ENCODE measurements around the gene SHC3.

SHC3 gene

DNA sequence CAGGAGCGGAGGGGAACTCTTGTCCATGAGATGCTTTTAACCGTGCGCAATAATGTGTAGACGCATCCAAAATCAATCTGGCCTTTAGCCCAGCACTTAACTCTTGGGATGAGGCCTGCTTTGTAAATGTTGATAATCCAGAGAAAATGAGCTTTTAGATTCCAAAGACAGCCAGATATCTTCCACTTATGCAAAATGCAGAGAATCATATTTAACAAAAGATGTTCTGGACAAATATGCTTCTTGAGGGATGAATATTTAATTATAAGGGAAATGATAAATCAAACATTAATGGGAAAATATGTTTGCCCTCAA lies 181.7 kb downstream of the SHC3 start:
- DNase-seq, result no peak

DNA sequence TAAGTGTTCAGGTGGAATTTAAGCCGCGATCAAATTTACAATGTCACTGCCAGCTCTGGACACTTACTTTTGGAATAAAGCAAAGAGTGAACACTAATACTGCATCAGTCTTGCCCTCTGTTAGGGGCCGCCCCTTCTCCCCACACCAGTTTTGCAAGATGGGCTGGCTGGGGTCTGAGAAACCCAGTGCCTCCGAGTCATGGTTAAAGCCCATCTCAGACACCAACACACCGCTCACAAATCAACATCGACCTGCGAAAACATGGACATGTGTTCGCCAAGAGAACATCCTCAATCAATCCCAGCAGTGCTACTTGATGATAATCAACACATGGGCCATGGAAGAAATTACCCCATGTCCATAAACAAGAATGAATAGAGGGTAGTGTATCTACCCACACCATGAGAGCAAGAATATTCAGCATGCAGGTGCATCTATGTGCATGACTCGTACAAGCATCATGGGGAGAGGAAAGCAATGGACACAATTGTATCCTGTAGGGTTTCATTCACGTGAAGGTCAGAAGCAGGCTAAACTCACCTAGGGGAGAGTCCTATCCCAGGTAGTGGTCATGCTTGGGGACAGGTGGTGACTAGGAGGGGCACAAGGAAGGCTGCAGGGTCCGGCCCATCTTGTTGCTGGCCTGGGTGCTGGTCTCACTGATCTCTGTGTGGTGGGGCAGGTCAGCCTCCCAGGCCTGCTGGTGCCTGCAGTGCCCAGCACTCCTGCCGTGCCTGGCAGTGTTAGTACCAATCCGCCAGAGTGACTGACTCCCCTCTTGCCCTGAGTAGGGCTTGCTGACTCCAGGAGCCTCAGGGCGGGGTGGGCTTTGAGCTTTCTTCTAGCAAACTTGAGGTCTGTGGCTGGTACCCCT lies 182.3 kb downstream of the SHC3 start:
- no peak for DNase-seq

DNA sequence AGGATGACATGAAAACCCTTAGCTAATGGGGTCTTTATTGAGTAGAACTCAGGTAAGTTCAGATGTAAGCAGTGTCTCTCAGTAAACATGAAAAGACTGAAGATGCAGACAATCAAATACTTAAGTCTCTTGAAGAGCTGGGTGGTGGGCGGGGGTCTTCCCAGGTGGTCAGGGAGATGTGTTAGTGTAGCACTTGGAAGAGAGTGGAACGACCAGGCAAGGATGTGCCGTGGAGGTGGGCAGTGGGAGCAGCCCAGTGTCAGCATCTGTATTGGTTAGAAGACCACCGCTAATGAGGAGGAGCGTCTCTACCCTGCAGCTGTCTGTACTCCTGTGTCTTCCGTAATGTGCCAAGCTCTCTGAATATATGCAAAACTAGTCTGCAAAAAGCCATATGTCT lies 183.0 kb downstream of the SHC3 start:
- DNase-seq, result no peak

DNA sequence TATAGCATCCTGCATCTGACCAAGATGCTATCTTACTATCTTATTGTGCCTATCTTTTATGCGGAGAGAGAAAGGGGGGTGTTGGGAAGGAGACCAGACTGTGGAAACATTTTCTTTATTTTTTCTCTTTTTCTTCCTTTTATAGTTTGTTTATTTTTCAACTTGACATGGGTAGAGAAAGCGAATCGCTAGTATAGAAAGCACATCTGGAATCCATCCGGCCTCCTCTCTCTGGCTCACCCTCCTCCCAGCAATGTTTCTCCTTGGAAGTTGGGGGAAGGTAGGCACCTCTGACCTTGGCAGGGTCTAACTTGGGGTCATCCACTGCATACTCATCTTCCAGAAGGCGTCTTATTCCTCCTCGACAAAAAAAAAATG lies 183.4 kb downstream of the SHC3 start:
- DNase-seq, result no peak

DNA sequence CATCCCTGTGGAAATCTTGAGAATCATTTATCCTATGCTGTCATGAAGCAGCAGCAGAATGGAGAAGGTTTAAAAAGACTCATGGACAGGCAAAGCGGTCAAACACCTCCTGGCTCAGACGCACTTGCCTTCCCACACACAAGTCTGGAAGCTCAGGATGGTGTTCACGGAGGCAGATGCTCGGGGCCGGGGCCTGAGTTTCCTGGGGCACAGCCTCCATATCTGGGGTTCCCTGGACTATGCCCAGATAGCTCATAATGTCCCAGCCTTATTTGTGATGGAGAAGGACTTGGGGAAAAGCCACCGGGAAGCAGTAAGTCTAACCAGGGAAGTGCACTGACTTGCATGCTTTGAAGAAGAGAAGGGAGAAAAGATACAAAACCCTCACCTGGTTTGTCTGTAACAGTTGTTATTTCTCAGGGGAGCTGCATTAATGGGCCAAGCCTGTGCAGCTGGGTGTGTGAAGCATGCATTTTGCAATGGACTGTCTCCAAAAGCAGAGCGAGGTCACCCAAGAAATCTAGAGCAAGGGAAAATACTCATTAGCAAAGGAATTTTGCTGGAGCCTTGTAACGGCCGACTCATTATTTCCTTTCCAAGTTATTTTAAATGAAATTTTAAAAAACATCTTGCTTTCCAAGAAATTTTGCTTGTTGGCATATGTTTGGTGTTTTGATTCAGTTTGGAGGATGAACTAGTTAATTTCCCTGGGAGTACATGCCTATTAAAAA lies 184.0 kb downstream of the SHC3 start:
- no peak for DNase-seq

DNA sequence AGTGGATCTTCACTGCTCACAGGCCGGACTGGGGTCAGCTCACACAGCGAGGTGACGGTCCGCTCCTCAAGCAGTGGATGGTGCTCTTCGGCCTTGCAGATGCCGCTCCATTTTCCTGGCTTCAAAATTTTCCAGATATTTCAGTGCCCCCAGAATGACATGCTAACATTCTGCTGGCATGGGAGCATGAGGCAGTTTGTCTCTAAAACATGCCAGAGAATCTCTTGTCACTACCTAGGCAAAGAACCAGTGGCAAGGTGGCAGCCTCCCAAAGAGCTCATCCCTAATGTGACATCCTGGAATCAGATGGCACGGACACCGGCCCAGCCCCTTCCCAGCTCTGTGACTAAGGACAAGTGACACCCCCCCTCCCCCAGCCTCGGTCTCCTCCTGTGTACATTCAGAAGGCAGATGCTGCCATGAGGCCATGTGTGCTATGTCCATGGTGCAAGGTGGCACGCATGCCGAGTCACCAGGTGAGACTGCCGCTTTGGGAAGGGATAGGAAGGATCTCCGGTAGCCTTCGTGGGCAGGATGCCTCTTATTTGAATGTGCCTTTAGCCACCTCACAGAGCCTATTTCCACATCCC lies 184.7 kb downstream of the SHC3 start:
- no peak for DNase-seq

DNA sequence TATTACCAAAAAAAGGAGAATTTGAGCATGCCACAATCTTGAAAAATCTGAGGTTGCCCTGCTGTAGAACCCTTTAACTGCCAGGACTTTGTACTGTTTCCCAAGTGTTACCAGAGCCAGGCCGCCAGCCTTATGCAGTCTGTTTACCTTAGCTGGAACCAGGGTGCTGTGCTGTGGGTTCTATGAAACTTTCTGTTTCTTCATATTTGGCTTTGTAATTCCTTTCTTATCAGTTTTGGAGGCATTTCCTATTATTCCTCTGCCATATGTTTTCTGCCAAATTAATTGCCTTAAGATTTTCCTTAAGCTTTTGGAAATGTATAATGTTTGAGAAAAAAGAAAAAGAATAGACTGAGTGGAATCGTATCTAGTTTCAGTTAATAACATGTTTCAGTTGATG lies 185.3 kb downstream of the SHC3 start:
- DNase-seq, result no peak

DNA sequence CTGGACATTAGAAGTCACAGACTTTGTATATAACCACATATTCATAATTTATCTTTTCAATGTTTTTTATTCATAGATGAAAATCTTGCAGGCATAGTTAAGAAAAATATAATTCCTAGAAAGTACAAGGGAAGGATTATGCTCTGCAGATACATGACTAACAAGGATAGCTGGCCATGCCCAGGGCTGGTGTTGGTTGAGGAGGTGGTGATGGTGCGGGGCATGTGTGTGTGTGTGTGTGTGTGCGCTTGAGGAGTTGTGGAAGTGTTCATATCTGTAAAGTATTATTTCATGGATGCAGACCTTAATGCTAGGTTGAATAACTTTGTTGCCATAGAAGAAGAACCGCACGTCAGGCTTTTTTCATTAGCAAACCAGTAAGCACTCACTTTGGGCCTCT lies 186.1 kb downstream of the SHC3 start:
- DNase-seq, result no peak

DNA sequence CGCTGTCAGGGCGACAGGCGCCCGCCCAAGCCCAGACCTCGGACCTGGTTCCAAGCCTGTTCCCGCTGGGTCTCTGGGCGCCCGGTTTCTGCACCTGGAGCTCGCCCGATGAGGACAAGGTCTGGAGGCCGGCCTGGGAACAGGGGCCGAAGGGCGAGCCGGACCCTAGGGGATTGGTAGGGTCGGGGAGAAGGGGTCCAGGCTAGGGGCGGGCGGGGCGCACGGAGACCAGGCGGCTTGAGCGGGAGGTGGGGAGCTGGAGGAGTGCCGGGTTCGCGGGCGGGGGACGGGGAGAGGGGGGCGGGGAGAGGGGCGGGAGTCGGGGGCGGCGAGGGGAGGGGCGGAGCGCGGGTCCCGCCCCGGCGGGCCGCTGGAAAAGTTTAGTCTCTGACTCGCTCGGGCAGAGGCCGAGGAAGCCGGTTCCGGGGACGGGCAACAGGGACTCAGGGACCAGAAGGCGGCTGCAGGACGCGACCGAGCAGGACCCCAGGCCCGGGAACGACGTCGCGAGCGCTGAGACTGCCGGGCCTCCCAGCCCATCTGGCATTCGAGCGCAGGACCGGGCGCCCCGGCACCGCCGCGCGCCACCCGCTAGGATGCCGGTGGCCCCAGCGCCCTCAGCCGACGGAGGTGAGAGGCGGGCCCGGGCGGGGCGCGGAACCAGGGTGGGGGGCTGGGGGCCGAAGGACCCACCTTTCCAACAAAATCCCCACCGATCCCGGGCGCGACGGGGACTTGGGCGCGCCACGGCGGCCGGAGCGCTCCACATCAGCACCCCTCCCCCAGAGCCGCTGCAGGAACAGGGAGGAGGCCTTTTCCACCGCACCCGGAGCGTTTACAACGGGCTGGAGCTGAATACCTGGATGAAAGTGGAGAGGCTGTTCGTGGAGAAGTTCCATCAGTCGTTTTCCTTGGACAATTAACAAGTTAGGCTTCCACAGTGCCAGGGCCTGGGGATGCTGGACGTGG lies 187.3 kb downstream of the SHC3 start, which contains the start of gene S1PR3:
TSS of gene S1PR3 (plus strand) at position 403 of the 969 bp plus-strand sequence. CDS start 9,733 bp downstream, outside the sequence.
- peak in 1 of 2 donors; percentile 34 for DNase-seq

DNA sequence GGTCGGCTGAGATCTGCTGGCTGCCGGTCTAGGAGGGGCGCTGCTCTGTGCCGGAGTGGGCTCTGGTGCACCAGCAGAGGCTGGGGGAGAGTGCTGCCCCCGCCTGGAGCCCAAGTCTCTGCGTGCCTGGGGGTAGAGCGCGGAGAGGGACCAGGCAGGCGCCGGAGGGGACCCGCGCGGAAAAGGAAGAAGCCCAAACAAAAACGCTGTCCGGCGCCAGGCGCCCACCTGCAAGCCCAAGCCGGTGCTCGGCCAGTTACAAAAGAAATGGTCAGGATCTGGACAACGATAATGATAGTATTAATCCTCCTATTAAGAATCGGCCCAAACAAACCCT lies 187.9 kb downstream of the SHC3 start:
- no peak for DNase-seq

DNA sequence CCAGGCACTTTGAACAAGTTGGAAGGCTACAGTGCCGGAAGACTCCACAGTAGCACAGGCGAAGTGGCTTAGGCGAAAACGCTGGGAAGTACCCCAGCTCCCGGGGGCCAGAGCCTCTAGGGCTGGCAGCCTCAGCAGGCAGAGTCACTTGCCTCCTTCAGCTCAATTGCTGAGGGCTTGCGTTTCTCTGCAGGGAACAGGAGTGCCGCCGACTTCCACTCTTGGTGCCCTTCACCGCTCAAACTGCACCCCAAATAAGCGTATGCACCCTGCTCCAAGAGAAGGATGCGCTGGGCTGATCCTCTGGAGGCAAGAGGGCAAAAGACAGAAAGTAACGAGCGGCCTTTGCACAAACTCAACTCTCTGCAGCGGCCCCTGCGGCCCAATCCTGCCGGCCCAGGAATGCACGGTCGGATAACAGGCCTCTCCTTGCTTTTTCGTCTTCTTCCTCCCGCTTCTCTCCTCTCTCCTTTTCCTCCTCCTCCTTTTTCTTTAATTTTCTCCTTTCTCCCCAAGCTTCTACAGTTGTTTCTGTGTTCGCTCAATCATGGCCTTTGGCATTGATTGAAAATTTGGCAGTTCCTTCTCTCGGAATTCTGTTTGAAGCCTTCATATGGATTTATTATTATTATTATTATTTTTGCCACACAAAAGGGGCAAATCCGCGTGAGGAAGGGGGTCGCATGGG lies 188.4 kb downstream of the SHC3 start:
- no peak for DNase-seq

DNA sequence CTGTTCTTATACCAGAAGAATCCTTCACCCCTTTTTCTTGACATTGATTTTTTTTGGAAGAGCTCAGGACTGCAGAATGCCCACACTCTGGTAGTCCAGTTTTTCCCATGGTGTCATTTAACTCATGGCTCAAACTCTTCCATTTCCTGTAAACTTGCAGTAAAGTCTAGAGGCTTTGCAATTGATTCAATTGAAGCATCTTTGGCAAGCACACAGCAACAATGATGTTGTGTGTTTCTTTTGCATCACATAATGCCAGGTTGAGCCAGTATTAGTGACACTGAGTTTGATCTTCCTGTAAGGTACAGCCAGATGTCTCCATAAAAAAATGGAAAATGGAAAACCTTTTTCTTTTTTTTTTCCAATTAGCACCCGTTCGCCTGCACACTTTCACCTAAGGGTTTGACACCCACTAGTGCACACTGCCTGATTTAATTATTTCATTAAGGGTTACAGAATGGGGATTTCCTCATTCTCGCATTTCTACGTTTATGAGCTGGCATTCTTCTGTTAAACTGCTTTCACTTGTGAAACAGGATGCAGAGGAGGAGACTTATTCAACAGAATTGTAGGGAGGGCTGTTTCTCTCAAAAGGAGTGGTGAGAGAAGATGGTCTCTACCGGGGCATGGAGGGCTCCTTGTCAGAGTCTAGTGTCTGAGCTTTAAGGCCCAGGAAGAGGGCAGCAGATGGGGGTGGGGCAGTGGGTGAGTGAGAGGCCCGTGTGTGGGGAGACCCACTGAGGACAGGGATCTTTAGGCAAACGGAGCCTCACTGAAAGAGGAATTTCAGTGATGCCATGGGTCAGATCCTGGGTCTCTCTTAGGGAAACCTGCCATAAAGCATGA lies 189.6 kb downstream of the SHC3 start:
- DNase-seq, result peak in 1 of 2 donors; percentile 3

DNA sequence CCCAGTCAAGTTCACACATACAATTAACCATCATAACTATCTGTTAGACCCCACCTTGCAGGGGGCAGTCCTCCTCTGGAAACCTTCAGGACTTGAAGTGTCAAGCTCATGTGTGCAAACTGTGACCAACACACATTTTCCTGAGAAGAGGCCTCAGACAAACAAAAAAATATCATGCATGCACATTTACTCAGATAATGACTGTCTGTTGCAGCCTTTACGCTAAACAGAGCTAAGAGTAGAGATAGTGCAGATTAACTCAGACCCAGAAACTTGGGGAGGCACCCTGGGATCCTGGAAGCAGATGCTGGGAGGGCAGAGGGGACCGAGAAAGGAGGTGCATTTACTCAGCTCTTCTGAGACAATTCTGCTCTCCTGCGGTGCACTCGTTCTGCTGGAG lies 191.0 kb downstream of the SHC3 start:
- no peak for DNase-seq

DNA sequence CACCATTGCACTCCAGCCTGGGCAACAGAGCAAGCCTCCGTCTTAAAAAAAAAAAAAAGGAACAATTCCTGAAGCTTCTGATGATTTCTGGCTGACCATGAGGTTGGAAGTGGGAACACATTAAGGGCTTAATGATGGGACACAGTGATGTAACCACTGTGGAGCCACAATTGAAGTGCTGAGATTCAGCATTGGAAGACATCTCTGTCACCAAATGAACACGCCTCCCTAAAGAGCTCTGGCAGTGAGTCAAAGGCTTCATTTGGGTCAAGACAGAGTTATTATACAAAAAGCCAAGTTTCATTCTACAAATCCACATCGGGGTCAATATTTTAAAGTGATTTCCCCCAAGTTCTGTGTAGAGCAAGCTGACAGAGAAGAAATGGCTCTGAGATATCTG lies 191.8 kb downstream of the SHC3 start:
- no peak for DNase-seq

DNA sequence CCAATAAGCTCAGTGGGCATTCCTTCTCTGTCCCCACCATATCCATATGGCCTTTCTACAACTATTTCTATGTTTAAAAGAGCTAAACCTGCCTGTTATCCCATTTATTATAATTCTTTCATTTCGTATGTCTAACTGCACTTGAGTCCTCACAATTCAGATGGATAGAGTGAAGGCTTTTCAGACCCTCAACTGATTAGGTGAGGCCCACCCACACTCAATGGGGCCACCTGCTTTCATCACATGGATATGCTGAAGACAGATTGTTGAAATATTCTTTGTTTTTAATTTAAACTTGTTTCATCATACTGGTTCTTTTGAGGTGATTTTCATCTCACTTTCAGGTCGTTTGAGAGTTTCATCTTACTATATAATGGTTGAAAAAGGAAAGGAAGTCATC lies 193.0 kb downstream of the SHC3 start:
- no peak for DNase-seq

DNA sequence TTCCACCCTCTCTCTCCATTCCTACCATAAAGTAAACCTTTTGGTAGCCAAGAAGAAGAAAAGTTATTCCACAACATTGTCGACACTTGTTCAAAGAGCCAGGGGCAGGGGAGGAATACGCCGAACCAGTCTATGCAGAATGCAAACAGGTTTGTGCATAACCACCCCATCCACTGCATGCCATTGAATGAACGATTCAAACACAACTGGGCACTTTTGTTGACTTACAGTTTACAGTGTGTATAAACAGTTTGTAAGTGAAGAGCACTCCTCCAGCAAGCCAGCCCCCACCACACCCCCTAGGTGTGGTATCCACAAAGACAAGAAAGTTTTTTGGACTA lies 194.1 kb downstream of the SHC3 start:
- no peak for DNase-seq

DNA sequence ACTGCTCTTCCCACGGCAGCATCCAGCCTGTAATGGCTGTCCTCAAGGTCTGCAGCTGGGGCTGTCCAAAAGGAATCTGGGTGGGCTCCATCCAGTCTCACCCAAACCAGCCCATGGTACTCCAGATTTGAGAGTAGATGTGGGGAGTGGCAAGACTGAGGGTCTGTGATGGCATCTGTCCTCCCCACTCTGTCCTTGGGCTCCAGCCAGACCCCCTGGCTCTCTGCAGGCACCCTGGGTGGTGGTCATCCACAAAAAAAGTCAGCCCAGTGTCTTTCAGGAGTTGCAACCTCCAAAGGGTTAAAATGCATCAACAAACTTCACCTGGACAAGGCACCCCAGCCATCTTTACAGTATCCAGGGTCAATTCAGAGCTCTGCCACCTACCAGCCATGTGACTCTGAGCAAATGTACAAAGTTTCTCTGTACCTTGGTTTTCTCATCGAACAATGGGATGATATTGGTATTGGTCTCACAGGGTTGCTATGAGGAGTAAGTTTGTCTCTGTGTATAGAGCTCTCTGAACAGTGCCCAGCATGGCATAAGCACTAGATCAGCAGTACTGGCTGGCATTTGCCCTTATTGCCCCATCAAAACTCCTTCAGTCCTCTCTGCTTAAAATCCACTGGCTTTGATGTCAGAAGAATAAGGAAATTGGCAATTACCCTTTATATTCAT lies 194.6 kb downstream of the SHC3 start:
- no peak for DNase-seq

DNA sequence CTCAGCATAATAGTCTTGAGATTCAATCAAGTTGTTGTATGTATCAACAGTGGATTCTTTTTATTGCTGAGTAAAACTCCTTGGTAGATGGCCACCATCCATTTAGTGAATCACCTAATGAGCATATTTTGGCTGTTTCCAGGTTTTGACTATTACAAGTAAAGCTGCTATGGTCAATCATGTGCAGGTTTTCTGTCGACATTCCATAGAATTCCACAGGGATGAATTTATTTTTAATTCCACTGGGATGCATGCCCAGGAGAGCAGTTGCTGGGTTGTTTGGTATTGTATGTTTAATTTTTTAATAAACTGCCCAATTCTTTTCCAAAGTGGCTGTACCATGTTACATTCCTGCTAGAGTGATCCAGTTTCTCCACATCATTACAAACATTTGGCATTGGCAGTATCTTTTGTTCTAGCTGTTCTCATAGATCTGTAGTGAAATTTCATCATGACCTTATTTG lies 197.8 kb downstream of the SHC3 start:
- no peak for DNase-seq

DNA sequence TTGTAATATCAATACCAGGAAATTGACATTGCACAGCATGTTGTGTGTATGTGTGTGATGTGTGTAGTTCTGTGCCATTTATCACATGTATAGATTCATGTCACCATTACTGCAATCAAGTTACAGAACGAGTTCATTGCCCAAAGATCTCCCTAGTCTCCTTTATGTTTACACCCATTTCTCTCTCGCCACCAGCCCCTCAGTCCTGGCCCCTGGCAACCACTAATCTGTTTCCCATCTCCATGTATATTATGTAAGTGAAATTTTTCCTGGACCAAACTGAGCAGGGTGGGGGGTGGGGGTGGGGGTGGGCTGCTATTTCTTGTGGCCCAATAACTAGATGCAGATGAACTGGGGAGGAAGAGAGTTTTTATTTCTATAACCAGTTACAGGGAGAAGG lies 198.8 kb downstream of the SHC3 start:
- no peak for DNase-seq

DNA sequence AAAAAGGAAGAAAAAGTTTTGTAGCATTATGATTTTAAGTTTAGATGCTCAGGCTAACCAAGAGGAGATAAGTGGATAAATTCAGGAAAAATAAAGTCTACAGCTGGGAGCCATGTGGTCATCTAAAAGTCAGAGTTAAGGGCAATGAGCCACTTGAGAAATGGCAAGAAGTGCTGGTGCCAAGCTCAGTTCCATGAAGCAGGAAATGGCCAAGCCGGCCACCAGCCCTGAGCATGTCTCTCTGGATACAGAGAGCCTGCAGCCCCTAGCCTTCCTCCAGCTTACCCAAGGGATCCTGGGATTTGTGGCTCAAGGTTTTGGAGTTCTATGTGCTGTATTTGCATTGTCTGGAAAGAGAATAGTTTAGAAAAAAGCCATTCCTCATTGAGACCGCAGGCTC lies 199.6 kb downstream of the SHC3 start:
- no peak for DNase-seq

DNA sequence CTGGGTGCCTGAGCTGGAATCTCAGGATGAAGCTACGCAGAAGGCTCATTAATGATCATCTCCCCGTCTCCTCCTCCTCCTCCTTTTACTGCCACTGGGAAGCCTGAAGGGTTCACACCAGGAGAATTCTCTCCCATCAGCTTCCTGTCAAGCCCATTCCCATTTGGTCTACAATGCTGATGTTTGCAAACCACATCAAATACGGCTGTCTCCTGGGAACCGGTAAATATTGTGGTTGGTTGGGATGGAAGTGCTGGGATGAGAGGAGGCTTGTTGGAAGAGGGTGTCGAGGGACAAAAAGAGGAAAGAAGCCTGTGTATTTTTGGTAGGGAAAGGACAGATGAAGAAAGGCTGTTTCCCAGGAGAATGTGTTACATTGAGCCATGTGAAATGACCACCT lies 200.6 kb downstream of the SHC3 start:
- no peak for DNase-seq

All from CD4-positive, alpha-beta T cell treated with Interleukin-1 beta for 1 hour (primary cell).